Lung (tissue), 12 donors: ENCODE measurements around the gene PCDHB11. TPM values are rescaled to one million over a fixed set of nuclear protein-coding genes. Genes with fewer than 3 reads are reported as not detected.
"Not testable (repeated sequence)": the region's sequence is repeated elsewhere in the genome, so short reads cannot be mapped to it uniquely, and the experiment has no call there.

Experiments used
- ATAC-seq: fragments of 200-7000 bp; cut with Tn5 transposase; one replicate; pipeline ENCODE4 v1.9.1; 2020; ENCODE audit warnings: moderate number of reproducible peaks; ENCODE audit not compliant: insufficient read depth, low FRiP score
- DNase-seq, 3 donors: peaks; one replicate each; pipeline ENCODE4 v3.0.0-alpha.2; 2013 to 2017
- H3K27ac ChIP-seq, 2 donors: one replicate each; pipeline ENCODE4 v1.5.1; 2013; ENCODE audit warnings: mild to moderate bottlenecking in 2 of 2, moderate library complexity in 2 of 2, control low read depth in 1 of 2, inconsistent platforms in 1 of 2, low read depth in 1 of 2, low read length in 1 of 2
- H3K27me3 ChIP-seq, 3 donors: one replicate each; pipeline ENCODE4 v1.5.1; 2013; ENCODE audit warnings: low read length in 2 of 3; ENCODE audit not compliant: control insufficient read depth in 3 of 3, insufficient read depth in 3 of 3
- H3K36me3 ChIP-seq, 4 donors: one replicate each; pipeline ENCODE4 v1.5.1; 2013; ENCODE audit warnings: low read length in 4 of 4, mild to moderate bottlenecking in 1 of 4, moderate library complexity in 1 of 4; ENCODE audit not compliant: control insufficient read depth in 4 of 4, insufficient read depth in 4 of 4
- H3K4me1 ChIP-seq, 5 donors: one replicate each; pipeline ENCODE4 v1.5.1; 2013; ENCODE audit warnings: low read length in 5 of 5, mild to moderate bottlenecking in 2 of 5, moderate library complexity in 1 of 5; ENCODE audit not compliant: control insufficient read depth in 5 of 5, insufficient read depth in 5 of 5
- H3K4me3 ChIP-seq: one replicate; pipeline ENCODE4 v1.5.1; 2013; ENCODE audit warnings: mild to moderate bottlenecking, control low read depth, moderate library complexity
- H3K9ac ChIP-seq, 2 donors: one replicate each; pipeline ENCODE4 v1.5.1; 2013; ENCODE audit warnings: low read length in 2 of 2, control low read depth in 1 of 2; ENCODE audit not compliant: insufficient read depth in 1 of 2
- H3K9me3 ChIP-seq, 4 donors: one replicate each; pipeline ENCODE4 v1.5.1; 2013; ENCODE audit warnings: low read length in 3 of 4, mild to moderate bottlenecking in 1 of 4, moderate library complexity in 1 of 4; ENCODE audit not compliant: control insufficient read depth in 4 of 4, insufficient read depth in 3 of 4
- CTCF ChIP-seq: IDR thresholded peaks from 2 replicates; pipeline ENCODE4 v1.5.1; 2012; ENCODE audit warnings: mild to moderate bottlenecking; ENCODE audit errors: control extremely low read depth, extremely low read depth
- WGBS, 2 donors: extraction: QIAGEN DNeasy Blood & Tissue Kit; methylation state at CpG; one replicate each; pipeline ENCODE4 v1.1.7; 2013; 5-methylcytosine and 5-hydroxymethylcytosine counted together
- polyA plus RNA-seq, 2 donors: library from polyadenylated mRNA; stranded (reverse); fragments of 200-250 nt; gene quantifications; one replicate each; pipeline ENCODE4 v1.2.1, GENCODE V29; 2013
- total RNA-seq, 2 donors: library from RNA; depleted of rRNA in 1 of 2; stranded (reverse); fragments of >200 nt in 1 of 2; gene quantifications; one replicate each; pipeline ENCODE4 v1.2.1, GENCODE V29; 2014 to 2021
- donor health status: control.
- donor health status: control.
- donor health status: Bipolar disorder and iron deficiency.
- donor health status: healthy.
- donor health status: DM: yes; HTN: yes; CAD: no.

Gene PCDHB11
- total and polyA plus RNA-seq, 4 donors, result 0.44 to 9.6 (median 1.4) TPM

GRCh38 chr5:141192110-141192725 lies 7.2 kb upstream of the PCDHB11 start, which contains the start of gene PCDHB10:
Gene PCDHB10 (plus strand): TSS chr5:141192353. CDS start chr5:141192553, 200 bp downstream.
- Histone ChIP-seq H3K9me3 (peaks cover 0 to 21% (median 11%) of the 10 kb centered on the region in 4 donors), H3K4me3 (no peak within 1 kb of the TSS), H3K36me3 (no peaks in the 10 kb centered on the region), H3K27ac (no peak within 1 kb of the TSS), H3K4me1 (no peaks in the 10 kb centered on the region), H3K9ac (peak within 1 kb of the TSS in 1 of 2 donors; percentile 62), H3K27me3 (no peaks in the 10 kb centered on the region)
- TF ChIP-seq CTCF, result no peak
- DNase-seq, result peak; percentile 44 to 56 (median 56)
- ATAC-seq, result no peak
- WGBS, 2 donors, result 7 to 9% methylated on average over 10 of the region's 10 CpGs

DNA sequence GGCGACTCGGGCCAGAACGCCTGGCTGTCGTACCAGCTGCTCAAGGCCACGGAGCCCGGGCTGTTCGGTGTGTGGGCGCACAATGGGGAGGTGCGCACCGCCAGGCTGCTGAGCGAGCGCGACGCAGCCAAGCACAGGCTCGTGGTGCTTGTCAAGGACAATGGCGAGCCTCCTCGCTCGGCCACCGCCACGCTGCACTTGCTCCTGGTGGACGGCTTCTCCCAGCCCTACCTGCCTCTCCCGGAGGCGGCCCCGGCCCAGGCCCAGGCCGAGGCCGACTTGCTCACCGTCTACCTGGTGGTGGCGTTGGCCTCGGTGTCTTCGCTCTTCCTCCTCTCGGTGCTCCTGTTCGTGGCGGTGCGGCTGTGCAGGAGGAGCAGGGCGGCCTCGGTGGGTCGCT lies 5.1 kb upstream of the PCDHB11 start:
- not testable (repeated sequence) for H3K36me3 ChIP-seq, H3K9ac ChIP-seq, H3K4me1 ChIP-seq, H3K4me3 ChIP-seq, ATAC-seq, H3K27me3 ChIP-seq, DNase-seq, H3K27ac ChIP-seq
- 24 to 26% methylated on average over 3 to 33 of the region's 37 CpGs for WGBS, 2 donors
- H3K9me3 ChIP-seq, result peaks cover 0 to 24% (median 14%) of the 10 kb centered on the region in 4 donors

DNA sequence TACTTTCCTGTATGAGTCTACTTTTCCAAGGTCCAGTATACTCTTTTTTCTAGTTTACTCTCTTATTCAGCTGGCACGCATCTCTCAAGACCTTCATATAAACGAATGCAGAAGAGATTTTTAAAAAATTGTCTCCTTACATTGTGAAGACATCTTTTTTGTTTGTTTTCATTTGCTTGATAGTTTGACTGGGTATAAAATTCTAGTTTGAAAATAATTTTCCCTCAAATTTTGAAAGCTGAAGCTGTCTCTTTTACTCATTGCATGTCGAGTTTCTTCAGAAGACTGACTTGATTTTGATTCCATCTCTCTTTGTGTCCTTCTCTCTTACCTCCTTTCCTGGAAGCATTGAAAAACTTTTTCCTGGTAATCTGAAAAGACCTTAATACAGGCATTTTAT lies 3.1 kb upstream of the PCDHB11 start:
- no peak overlapping the region for H3K4me3 ChIP-seq
- ATAC-seq, result no peak
- no peak overlapping the region for H3K27ac ChIP-seq
- no peaks in the 10 kb centered on the region for H3K36me3 ChIP-seq
- no peak for TF ChIP-seq CTCF
- no peak for DNase-seq
- H3K9ac ChIP-seq, result no peak overlapping the region
- H3K4me1 ChIP-seq, result peaks cover 0 to 1% (median 0%) of the 10 kb centered on the region in 5 donors
- 39 to 41% methylated on average over 3 of the region's 3 CpGs for WGBS, 2 donors
- peaks cover 0 to 31% (median 21%) of the 10 kb centered on the region in 4 donors for H3K9me3 ChIP-seq
- H3K27me3 ChIP-seq, result no peaks in the 10 kb centered on the region

- not testable (repeated sequence) for H3K4me1 ChIP-seq, H3K36me3 ChIP-seq, DNase-seq, H3K9ac ChIP-seq, H3K27me3 ChIP-seq, H3K4me3 ChIP-seq, H3K27ac ChIP-seq, ATAC-seq
- peaks cover 0 to 32% (median 19%) of the 10 kb centered on the region in 4 donors for H3K9me3 ChIP-seq
- WGBS, 2 donors, result 28 to 29% methylated on average over 22 to 27 of the region's 38 CpGs
These were observed 1.7 kb downstream of the PCDHB11 start for GRCh38 chr5:141201126-141201525.

GRCh38 chr5:141201646-141202045 lies 2.2 kb downstream of the PCDHB11 start:
- not testable (repeated sequence) for H3K27me3 ChIP-seq, DNase-seq, H3K4me3 ChIP-seq, ATAC-seq, H3K36me3 ChIP-seq, H3K27ac ChIP-seq, H3K9ac ChIP-seq, H3K4me1 ChIP-seq
- peaks cover under 1 to 32% (median 16%) of the 10 kb centered on the region in 4 donors for H3K9me3 ChIP-seq
- 33 to 37% methylated on average over 20 to 33 of the region's 35 CpGs for WGBS, 2 donors
